ENCODE measurements around the gene PRR5L. TPM values are rescaled to one million over a fixed set of nuclear protein-coding genes. Genes with fewer than 3 reads are reported as not detected.

The PRR5L gene
- total RNA-seq, 1 donor from 2014 or later: 122 TPM

DNA sequence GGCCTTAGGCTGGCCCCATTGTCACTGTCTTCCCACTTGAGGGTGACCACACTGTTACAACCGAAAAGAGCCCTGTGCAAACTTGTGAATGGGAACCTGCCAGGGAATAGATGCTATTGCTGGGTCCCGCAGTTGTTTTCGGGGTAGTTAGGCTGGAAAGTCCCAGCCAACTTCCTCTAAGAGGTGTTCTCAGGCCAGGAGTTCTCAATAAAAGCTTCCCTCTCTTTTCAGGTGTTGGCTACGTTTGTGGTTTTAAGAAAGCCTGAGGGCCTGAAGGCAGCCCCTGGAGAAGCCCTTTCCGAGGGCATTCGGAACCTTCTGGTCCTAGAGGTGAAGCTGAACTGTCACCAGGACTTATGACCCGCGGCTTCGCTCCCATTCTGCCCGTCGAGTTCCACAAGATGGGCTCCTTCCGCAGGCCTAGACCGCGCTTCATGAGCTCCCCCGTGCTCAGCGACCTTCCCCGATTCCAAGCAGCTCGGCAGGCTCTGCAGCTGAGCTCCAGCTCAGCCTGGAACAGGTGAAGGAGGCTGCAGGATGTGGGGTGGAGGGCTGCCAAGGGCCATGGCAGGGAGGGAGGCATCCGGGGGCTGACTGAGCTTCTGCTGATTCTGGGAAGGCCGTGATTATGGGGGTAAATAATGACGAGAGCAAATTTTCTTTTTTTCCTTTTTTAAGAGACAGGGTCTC is 104.8 kb downstream of the PRR5L start:
- Mint-ChIP-seq H3K27me3 (ENCODE audit: unreplicated experiment) (peaks cover 12% of the 10 kb centered on the region), H3K27ac (ENCODE audit: unreplicated experiment) (peak overlapping the region; percentile 67), H3K36me3 (ENCODE audit: low read depth, unreplicated experiment) (peaks cover 68% of the 10 kb centered on the region), H3K4me3 (ENCODE audit: unreplicated experiment) (peak overlapping the region; percentile 65), H3K4me1 (ENCODE audit: unreplicated experiment) (peaks cover 48% of the 10 kb centered on the region), H3K9me3 (ENCODE audit: unreplicated experiment) (no peaks in the 10 kb centered on the region)
- TF ChIP-seq, protein P1, sequence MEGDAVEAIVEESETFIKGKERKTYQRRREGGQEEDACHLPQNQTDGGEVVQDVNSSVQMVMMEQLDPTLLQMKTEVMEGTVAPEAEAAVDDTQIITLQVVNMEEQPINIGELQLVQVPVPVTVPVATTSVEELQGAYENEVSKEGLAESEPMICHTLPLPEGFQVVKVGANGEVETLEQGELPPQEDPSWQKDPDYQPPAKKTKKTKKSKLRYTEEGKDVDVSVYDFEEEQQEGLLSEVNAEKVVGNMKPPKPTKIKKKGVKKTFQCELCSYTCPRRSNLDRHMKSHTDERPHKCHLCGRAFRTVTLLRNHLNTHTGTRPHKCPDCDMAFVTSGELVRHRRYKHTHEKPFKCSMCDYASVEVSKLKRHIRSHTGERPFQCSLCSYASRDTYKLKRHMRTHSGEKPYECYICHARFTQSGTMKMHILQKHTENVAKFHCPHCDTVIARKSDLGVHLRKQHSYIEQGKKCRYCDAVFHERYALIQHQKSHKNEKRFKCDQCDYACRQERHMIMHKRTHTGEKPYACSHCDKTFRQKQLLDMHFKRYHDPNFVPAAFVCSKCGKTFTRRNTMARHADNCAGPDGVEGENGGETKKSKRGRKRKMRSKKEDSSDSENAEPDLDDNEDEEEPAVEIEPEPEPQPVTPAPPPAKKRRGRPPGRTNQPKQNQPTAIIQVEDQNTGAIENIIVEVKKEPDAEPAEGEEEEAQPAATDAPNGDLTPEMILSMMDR (IDR thresholded peaks at IDR 0.05; ENCODE audit: unreplicated experiment): no peak
- no peak for DNase-seq (ENCODE audit: low spot score)

DNA sequence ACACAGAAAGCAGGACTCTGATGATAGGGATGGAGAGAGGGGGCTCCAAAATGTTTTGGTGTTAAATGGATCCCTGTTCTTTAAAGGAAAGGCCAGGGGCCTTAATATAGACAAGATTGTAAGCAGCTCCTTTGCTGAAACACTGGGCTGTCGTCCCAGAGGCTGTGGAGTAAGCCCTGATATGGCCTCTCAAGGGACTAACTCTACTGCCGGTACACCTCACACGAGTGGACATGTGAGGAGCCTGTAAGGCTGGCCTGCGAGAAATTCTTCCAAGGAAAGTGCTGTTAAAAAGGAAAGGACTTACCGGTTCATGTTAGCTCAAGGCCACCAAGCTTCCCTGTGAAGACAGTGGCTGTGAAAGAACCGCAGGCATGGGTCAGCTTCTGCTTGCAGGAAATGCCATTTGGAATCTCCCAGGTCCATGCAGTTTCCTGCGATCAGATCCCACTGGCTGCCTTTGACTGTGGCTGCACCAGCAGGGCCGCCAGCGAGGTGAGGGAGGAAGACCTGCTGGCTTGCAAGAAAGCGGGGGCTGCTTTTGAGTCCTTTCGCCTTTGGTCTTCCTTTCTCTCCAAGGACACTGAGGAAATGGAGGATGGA is 106.6 kb downstream of the PRR5L start:
- H3K27ac Mint-ChIP-seq (ENCODE audit: unreplicated experiment): peak overlapping the region; percentile 67
- H3K36me3 Mint-ChIP-seq (ENCODE audit: low read depth, unreplicated experiment): peaks cover 85% of the 10 kb centered on the region
- H3K4me1 Mint-ChIP-seq (ENCODE audit: unreplicated experiment): peaks cover 58% of the 10 kb centered on the region
- DNase-seq (ENCODE audit: low spot score): peak; percentile 28
- no peaks in the 10 kb centered on the region for H3K9me3 Mint-ChIP-seq (ENCODE audit: unreplicated experiment)
- H3K27me3 Mint-ChIP-seq (ENCODE audit: unreplicated experiment): peaks cover 12% of the 10 kb centered on the region
- H3K4me3 Mint-ChIP-seq (ENCODE audit: unreplicated experiment): peak overlapping the region; percentile 70
- TF ChIP-seq, protein P1 (IDR thresholded peaks at IDR 0.05; ENCODE audit: unreplicated experiment): no peak

DNA sequence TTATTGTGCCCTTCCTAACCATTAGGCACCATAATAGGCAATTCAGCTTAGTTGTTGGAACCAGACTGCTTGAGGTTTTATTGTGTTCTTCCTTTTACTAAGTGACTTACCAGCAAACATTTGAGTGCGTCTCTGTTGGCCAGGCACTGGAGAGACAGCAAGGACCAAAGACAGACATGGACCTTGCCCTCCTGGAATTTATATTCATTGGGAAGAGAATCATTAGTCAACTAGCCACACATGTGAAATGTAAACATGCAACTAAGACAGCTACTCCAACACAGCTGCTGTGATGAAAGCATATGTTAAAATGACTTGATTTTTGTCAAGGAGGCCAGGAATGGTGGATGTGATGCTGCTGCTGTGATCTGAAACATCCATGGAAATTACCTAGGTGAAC is 107.6 kb downstream of the PRR5L start:
- TF ChIP-seq, protein P1 (IDR thresholded peaks at IDR 0.05; ENCODE audit: unreplicated experiment): no peak
- peaks cover 88% of the 10 kb centered on the region for H3K36me3 Mint-ChIP-seq (ENCODE audit: low read depth, unreplicated experiment)
- no peak for DNase-seq (ENCODE audit: low spot score)
- H3K27ac Mint-ChIP-seq (ENCODE audit: unreplicated experiment): no peak overlapping the region
- H3K9me3 Mint-ChIP-seq (ENCODE audit: unreplicated experiment): no peaks in the 10 kb centered on the region
- H3K4me3 Mint-ChIP-seq (ENCODE audit: unreplicated experiment): peak overlapping the region; percentile 80
- H3K4me1 Mint-ChIP-seq (ENCODE audit: unreplicated experiment): peaks cover 57% of the 10 kb centered on the region
- H3K27me3 Mint-ChIP-seq (ENCODE audit: unreplicated experiment): peaks cover 7% of the 10 kb centered on the region

DNA sequence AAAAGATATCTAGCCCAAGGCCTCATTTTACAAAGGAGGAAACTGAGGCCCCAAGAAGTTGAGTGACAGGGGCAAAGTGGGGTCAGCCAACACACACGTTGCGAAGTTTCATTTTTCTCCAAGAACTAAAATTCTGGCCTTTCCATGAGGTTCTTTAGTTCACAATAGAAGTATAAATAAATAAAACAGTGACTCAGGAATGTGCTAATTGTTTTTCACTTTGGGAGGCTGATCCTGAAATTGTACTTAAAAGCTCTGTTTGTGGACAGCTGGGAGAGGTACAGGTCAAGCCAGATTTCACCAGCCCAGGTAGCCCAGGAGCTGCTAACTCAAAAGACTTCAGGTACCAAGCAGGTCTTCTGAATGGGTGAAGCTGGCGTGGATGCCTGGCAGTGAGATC is 108.7 kb downstream of the PRR5L start:
- Mint-ChIP-seq H3K27me3 (ENCODE audit: unreplicated experiment) (peaks cover 8% of the 10 kb centered on the region), H3K9me3 (ENCODE audit: unreplicated experiment) (no peaks in the 10 kb centered on the region), H3K4me3 (ENCODE audit: unreplicated experiment) (no peak overlapping the region), H3K36me3 (ENCODE audit: low read depth, unreplicated experiment) (peaks cover 89% of the 10 kb centered on the region), H3K27ac (ENCODE audit: unreplicated experiment) (no peak overlapping the region), H3K4me1 (ENCODE audit: unreplicated experiment) (peaks cover 65% of the 10 kb centered on the region)
- DNase-seq (ENCODE audit: low spot score): no peak
- TF ChIP-seq, protein P1 (IDR thresholded peaks at IDR 0.05; ENCODE audit: unreplicated experiment): no peak
